Measurements from ENCODE around the gene VAV2.

VAV2 gene

DNA sequence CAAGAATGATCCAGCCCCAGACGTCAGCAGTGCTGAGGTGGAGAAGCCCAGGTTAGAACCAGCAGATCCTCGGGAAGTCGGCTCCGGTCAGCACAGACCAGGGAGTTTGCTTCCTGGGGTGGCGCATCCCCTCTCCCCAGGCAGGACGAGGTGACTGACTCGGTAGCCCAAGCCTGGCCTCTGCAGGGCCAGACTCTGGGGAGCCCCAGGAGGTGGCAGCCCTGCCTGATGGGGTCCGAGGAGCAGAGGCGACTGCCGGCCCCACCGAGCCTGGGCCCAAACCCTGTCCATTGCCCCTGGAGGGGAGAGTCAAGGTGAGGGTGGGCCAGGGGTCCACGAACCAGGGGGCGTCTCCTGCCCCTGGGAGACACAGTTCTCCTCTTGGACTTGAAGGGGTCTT lies 201.1 kb downstream of the VAV2 start:
- DNase-seq, result no peak

DNA sequence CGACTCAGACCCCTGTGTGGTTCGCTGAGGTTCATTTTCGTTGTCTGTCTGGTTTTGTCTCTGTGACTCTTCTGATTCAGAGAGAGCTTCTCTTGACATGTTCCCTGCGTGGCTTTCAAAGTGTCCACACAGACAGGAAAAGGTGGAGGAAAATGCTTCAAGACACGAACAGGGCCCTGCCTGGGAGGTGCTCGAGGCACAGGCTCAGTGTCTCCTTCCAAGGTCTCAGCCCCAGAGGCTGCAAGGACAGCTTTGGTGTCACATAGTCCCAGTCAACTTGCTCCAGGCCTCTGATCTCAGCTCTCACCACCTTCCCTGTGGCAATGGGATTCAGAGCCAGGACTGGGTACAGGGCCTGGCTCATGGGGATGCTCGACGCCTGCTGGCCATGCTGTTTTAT lies 202.3 kb downstream of the VAV2 start:
- no peak for DNase-seq

DNA sequence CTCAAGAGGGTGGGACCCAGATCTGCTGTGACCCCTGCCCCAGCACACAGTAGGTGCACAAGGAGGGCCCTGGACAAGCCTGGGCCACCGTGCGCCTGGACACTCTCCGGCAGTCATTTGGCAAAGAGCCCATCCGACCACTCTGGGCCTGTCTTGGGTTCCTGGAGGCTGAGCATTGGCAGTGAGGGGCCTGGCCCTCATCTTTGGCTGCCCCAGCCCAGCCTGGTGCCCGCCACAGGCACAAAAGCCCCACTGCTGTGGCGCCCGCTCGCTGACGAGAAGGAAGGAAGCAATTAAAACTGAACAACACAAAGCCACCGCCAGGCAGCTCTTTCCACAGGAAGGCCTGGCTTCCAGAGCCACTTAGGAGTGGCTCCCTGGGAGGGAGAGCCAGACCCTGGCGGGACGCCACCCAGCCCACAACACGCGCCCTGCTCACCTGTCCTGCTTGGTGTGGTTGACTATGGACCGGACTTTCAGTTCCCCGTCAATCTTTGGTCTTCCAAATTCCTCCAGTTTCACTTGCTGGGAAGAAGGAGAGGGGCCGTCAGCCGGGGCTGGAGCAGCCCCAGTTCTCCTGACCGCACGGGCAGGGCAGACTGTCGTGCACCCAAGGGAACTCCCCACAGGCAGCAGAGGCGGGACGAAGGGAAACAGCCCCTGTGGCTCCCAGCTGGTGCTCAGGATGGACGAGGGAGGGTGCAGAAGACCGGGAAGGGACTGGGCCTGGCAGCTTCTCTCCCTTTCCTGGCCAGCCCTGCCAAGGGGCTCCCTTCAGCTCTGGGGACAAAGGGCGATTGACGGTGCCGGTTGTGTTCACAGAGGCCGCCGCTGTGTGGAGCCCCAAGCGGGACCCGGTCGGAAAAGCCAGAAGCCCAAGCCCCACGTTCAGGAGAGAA lies 203.1 kb downstream of the VAV2 start:
- no peak for DNase-seq

DNA sequence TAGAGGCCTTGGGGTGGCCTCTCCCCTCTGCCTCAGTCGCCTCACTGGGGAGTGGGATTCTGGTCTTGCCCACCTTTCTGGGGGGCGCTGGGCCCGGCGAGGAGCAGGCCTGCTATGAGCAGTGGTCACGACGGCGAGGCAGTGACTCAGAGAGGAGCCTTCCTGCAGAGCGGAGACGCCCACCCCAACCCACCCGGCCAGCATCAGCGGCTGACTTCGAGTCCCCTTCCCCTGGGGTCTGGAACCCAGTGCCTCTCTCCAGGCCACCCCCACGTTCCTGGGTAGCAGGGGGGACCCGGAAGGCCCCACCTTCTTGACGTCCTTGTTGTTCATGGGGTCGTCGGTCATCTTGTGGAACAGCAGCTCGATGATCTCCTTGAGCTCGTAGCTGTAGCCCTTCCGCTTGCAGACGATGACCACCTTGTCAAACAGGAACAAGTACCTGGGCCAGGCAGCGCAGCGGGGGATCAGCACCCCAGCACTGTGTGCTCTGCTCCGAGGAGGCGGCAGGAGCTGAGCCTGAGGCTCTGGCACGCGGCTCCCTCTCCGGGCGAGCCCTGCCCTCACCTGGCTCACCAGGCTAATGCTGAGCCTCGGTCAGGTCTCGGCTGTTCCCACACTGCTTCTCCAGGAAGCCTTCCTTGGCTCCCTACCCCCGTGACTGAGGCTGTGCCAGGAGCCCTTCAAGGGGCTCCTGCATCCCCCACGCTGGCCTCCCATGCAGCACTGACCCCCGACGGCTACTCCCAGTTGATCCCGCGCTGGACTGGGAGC lies 203.9 kb downstream of the VAV2 start:
- no peak for DNase-seq

DNA sequence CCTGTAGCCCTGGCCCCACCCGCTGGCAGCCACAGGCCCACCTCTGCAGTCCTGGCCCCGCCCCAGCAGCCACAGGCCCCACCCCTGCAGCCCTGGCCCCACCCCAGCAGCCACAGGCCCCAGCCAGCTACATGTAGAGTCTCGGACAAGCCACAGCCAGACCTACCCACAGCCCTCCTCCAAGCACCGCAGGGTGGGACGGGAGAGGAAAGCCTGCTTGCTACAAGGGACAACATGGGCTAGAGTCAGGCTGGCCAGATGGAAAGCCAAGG lies 204.4 kb downstream of the VAV2 start:
- DNase-seq, result no peak

DNA sequence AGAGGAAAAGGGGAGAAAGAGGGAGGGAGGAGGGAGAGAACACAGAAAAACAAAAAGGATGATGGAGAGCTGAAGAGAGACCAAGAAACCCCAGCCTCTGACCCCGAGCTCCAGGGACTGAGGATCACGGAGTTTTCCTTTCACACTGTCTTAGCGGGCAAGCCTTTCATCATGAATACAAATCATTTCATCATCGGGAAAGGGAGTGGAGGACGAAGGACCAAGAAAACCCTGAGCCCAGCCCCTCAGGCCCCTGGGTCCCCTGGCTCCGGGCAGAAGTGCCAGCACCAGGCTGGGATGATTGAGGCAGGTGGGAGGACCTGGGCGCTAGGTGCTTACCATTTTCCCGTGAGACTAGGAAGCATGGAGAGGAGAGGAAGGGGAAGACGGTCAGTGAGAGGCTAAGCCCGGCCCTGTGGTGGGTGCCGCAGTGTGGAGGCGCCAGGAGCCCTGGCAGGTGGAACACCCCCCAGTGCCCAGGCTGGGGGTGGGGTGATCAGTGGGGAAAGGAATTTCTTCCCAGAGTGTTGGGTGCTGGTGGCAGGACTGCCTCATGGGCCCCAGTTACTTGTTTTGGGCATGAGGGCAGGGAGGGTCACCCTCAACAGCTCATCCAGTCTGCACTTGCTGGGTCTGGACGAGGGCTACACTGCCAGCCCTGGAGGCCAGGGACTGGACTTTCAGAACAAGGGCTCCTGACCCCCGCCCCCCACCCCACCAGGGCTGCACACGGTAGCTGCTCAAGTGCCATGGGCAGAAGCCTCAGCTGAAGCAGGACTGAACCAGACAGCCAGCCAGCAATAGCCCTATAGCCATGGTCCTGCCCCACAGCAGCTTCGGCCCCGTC lies 205.0 kb downstream of the VAV2 start:
- DNase-seq, result no peak

DNA sequence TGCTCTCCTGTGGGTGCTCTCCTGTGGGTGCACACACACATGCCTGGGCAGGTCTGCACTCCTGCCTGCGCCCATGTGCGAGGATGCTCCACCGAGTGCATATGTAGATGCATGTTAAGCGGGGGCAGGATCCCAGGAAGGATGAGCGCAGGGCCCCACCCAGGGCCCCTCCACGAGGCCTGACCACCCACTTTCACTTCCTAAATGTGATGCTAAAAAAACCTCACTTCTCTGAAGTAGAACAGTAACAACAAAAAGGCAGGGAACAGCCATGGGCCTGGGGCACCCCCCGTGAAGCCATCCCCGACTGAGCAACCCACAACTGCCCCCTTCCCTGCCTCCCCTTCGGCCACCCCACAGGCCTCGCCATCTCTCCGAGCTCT lies 205.8 kb downstream of the VAV2 start:
- no peak for DNase-seq

DNA sequence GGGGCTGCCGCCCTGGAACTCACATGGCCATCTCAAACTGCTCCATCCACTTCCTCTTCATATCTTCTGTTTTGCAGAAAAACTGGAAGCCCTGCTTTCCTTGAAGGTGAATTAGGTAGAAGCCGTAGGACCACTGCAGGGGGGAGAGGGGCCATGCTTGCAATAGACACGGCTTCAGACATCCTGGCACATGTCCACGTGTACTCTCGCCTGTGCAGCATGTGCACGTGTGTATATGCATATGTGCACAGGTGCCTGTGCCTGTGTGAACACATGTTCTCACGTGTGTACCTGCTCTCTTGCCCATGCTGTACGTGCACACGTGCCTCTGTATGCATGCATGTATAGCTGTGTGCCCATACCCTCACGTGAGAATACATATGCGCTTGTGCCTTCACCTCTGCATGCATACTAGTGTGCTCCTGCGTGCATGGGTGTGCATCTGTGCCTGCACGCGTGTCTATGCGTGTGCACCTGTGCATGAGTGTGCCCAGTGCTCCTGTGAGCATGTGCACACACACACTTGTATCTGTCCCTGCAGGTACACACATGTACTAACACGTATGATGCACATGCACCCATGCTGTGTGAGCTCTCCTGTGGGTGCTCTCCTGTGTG lies 206.3 kb downstream of the VAV2 start:
- no peak for DNase-seq

DNA sequence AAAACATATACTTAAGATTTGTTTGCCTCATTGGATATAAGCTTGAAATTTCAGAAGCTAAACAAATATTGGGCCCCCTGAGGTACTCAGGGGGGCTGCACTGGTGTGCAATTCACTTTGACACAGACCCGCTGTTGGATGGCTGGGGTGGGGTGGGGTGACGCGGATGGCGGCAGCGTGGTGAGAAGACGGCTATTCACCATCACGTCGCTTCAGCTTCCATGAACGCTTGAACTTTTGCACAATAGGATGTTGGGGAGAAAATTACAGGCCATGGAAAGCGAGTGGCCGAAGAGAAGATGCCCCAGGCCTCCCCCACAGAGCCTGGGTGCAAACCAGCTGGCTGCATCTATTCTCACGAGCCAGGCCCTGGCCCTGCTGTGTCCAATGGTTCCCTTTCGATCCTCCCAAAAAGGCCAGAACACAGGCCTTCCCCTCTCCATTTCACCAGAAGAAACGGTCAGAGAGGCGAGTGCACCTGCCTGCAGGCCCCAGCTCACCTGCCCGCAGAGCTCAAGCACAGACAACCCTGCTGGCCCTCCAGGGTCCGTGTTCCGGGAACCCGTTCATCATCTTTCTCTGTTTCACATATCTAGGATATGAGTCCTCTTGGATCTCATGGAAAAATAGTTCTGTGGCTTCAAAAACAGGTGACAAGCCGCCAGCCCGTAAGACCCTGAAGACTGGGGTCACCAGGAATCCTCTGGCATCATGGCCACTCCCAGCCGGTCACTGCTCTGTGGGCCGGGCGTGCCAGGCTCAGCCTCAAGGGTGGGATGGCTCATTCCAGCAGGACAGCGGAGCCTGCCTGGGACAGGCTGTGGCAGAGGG lies 207.2 kb downstream of the VAV2 start:
- no peak for DNase-seq

DNA sequence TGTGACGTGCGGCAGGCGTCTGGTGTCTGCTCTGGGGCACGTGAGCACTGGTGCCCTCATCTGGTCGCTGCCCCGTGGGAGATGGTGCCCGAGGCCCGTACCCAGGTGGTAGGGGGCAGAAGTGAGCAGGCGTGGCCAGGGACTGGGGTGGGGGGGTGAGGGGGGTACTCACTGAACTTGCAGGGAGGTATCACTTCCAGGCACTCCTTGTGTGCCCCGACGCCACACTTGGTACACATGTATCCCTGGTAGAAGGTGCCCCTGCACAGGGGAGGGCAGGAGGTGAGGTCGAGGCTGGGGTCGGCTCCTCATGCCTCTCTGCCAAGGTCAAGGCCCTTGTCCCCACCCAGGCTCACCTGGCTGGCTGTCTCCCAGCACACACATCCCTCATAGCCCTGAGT lies 208.8 kb downstream of the VAV2 start:
- no peak for DNase-seq

DNA sequence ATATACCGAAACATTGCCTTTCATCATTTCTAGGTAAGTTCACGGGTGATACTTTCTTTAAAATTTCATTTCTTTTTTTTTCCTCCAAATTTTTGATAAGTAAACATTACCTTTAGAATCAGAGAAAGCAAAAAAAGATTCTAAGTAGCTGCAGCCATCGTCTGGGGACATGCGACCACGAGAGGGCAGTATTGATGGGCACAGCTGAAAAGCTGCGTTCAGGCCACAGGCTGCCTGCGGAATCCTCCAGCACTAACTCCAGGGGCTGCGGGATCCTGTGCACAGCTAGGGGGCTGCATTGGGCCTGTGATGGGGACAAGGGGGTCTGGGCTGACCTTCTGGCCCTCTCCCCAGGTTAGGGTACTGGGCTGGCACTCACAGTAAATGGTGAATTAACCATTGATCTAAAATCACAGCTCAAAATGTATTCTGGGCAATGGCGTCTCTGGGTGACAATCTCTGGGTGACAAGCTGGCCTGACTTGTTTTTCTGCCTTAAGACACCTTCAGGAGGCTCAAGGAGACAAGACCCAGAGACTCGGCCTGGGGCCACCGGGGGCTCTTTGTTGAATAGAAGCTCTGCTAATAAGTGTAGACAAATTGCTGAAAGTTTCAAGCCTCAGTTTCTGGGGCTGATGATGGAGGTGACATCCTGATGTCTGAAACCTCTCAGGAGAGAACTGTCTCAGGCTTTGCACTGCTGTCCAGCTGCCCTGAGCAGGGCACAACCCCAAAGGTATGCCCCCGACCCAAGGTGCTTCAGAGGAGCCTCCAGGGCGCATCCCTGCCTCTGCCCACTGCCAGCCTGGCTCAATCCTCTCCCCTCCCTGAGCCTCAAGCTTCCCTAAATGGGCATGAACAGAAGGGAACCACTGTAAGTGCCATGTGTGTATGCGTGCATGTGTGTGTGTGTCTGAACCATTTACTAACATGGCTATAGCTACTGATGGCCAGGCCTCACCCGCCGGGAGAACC lies 209.7 kb downstream of the VAV2 start:
- peak; percentile 62 to 65 for DNase-seq

DNA sequence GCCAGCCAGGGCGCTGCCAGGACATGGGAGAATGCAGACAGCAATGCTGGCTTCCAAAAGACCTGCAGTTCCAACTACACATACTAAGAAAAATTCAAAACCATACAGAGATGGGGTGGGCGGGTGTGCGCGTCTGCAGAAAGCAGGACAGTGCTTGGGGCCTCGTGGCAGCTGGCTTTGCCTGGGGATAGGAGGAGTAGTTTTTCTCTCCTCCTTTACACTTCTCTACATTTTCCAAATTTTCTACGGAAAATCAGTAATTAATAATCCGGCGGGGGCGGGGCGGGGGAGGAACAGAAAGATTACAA lies 210.3 kb downstream of the VAV2 start:
- no peak for DNase-seq

DNA sequence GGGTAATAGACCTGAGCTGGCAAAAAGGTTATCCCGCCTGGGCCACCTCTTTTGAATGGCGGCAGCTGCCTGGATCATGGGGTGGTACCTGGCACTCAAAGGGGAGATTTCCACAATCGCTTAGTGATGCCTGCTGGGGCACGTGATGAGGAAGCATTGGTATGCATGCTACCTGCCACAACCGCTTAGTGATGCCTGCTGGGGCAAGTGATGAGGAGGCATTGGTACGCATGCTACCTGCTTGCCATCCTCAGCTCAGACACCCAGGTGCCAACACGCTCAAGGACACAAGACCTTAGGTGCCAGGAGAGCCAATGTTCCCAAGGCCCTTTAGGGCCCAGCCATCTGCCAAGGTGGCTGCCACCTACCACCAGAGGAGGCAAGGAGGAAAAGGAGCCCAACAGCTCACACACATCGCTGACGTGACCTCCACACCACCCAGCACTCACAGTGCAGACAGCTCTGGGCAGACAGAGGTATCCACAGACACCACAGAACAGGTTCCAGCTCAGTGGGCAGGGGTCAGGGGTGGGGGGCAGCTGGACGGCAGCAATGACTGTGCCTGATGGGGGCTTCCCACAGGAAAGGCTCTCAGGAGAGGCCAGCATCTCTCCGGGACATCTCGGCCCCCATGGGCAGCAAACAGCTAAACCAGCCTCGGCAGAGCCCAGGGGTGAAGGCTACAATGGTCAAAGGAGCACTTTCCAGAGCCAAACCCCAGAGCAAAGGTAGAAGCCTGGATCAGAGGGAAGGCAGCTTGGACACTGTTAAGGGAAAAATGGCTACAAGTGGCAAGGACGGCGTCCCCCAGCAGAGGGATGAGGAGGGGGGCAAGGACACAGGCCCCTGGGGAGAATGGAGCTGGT lies 210.9 kb downstream of the VAV2 start:
- no peak for DNase-seq

DNA sequence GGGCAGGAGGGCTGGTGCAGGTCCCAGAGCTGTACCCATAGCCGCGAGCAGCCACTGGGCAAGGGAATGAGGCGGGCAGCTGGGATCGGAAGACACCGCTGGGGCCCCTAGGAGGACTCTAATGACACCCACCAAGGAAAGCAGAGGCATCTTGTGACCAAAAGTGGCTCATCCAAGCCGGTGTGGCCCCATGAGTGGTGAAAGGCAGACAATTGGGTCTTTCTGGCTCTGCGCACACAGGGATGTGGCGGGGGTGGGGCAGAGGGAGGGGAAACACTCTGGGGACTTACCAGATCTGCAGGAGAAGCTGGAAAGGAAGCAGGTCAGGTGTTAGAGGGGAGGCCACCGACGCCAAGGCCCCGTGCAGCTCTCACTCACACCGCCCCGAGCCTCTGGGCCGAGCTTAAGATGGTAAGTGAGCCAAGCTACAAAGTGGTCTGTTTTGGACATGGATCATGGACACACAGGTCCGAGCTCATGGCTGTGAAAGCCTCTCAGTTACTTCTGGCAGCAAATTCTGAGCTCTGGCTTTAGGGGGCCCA lies 211.6 kb downstream of the VAV2 start:
- no peak for DNase-seq

DNA sequence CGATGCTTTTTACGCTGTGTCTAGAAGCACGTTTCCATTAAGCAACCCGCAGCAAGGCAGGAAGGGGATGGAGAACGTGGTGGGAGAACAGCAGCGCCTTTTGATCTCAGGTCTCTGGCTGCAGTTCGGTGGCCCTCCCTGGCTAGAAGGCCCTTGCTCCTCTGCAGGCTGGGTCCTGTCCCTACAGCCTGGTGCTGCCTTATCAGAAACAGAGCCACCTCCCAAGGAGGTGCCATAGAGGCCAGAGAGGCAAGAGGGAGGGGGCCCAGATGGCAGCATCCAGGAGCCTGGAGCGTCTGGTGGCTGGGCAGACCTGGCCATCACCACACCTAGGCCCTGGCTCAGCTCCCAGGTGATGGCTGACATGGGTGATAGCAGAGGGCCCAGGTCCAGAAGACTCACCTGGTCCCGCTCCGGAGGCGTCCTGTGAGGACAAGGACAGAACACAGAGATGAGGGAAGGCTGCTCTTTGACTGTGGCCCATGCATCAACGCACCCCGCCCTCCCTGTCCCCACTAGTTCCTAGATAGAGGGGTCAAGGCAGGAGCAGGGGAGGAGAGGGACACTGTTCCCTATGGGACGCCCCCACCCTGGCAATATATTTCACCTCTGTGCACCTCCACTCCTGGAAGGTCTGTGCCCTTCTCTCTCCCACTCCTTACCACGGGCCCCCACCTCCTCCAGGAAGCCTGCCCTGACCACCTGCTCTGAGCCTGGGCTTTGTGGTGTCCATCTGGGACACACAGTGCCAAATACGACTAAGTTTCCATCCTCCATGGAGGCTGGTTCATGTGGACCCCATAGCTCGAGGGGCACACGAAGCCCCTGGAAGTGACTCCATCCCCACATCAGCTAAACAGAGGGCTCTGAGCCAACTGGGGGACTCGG lies 212.4 kb downstream of the VAV2 start:
- DNase-seq, result no peak

DNA sequence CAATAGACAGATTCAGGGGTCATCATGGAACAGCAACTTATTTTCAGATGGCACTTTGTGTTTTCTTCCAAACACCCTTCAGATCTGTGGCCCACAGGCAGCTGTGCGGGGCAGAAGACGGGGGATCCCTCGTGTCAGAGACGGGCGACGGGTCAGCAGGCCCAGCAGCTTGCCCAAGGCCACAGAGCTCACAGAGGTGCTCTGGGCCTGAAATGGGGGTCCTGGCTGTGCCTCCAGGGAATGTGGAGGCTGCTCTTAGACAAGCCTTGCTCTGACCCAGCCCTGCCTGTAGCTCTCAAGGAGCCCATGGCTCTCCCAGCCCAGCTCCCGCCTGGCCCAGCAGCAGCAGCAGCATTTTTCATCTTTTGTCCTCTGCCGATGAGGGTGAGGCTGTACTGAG lies 213.0 kb downstream of the VAV2 start:
- DNase-seq, result no peak

DNA sequence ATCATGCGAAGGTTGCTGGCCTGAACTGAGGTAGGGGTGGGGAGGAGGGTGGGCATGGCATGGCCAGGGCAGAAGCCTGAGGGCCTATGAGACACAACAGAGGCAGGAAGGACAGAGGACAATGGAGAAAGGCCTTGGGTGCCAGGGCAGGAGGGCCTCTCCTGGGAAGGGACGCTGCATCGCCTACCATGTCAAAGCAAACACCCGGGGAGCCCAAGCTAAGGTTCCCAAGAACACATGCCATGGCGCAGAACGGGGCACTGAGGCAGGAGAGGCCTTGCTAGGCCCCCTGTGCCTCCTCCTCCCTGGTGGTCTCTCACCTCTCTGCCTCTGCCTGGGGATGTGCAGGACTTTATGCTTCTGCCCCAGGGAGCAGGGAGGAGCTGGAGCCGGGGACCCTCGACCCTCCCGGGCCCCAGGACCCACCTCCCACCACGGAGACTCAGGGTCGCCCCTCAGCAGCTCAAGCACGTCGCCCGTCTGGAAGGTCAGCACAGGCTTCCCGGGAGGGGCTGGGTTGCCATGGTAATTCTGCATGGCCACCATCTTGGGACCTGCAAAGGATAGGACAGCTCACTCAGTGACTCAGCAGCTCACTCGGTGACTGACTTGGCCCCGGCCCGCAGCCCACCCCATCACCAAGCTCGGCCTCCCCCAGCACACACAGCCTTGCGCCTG lies 213.6 kb downstream of the VAV2 start:
- no peak for DNase-seq

DNA sequence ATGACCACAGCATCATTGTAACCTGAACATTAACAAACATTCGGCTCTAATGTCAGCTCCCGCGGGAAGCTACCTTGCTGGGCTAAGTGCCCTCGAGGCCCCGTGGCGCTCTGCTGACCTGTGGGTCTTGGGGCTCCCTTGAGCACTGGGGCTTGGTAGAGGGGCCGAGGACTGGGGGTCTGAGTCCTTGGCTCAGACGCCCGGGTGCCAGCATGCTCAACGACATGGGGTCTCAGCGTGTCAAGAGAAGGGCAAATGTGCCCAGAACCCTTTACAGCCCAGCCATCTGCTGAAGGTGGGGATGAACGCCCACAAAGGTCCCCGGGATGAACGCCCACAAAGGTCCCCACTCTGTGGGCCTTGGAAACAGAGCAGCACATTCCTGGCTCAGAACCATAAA lies 214.3 kb downstream of the VAV2 start:
- no peak for DNase-seq
